GM23338 (cell line): ENCODE data around the gene VPS4A. TPM values are rescaled to one million over a fixed set of nuclear protein-coding genes. Genes with fewer than 3 reads are reported as not detected.
A peak's percentile ranks its signal among the peaks of the same experiment; 100 is the strongest.

ENCODE experiments used
- ATAC-seq: fragments of 200-7000 bp; cut with Tn5 transposase; 3 replicates; pipeline ENCODE4 v1.9.1; 2020
- DNase-seq: peaks from one replicate; pipeline ENCODE4 v3.0.0-alpha.2; 2015; ENCODE audit warnings: low spot score
- H2AFZ ChIP-seq: fragments of 200-600 bp; sonication (generic); 2 replicates; pipeline ENCODE4 v1.8.0; 2016; ENCODE audit warnings: antibody characterized with exemption, mild to moderate bottlenecking, moderate library complexity
- H3F3A ChIP-seq: fragments of 200-600 bp; sonication (generic); replicated peaks from 2 replicates; pipeline ENCODE4 v1.8.0; 2017; ENCODE audit warnings: antibody characterized with exemption, mixed run types, low read depth
- H3K27ac ChIP-seq: fragments of 200-600 bp; sonication (generic); 2 replicates; pipeline ENCODE4 v1.6.1; 2016; ENCODE audit warnings: low read depth
- H3K27me3 ChIP-seq: fragments of 200-600 bp; sonication (generic); 2 replicates; pipeline ENCODE4 v1.8.0; 2016; ENCODE audit warnings: mild to moderate bottlenecking, mixed run types, moderate library complexity; ENCODE audit not compliant: insufficient read depth
- H3K36me3 ChIP-seq: fragments of 200-600 bp; sonication (generic); 2 replicates; pipeline ENCODE4 v1.8.0; 2016; ENCODE audit warnings: mild to moderate bottlenecking; ENCODE audit not compliant: insufficient read depth
- H3K4me1 ChIP-seq: fragments of 200-600 bp; sonication (generic); 2 replicates; pipeline ENCODE4 v1.8.0; 2016; ENCODE audit warnings: mild to moderate bottlenecking, moderate library complexity; ENCODE audit not compliant: insufficient read depth
- H3K4me2 ChIP-seq: fragments of 200-600 bp; sonication (generic); 2 replicates; pipeline ENCODE4 v1.7.1; 2017; ENCODE audit warnings: mixed run types
- H3K4me3 ChIP-seq: fragments of 200-600 bp; sonication (generic); 2 replicates; pipeline ENCODE4 v1.6.1; 2016; ENCODE audit warnings: mixed run types
- H3K79me2 ChIP-seq: fragments of 200-600 bp; sonication (generic); replicated peaks from 2 replicates; pipeline ENCODE4 v1.8.0; 2017; ENCODE audit warnings: mild to moderate bottlenecking; ENCODE audit not compliant: insufficient read depth
- H3K9me2 ChIP-seq: fragments of 200-600 bp; sonication (generic); 2 replicates; pipeline ENCODE4 v1.8.0; 2017; ENCODE audit not compliant: insufficient read depth
- H4K20me1 ChIP-seq: fragments of 200-600 bp; sonication (generic); replicated peaks from 2 replicates; pipeline ENCODE4 v1.8.0; 2017; ENCODE audit warnings: mild to moderate bottlenecking; ENCODE audit not compliant: insufficient read depth
- H3K27ac Mint-ChIP-seq: 2 replicates; pipeline ENCODE4 v1.8.0; 2020; ENCODE audit warnings: inconsistent platforms, mild to moderate bottlenecking, moderate library complexity, mixed read lengths
- H3K27me3 Mint-ChIP-seq: 3 replicates; pipeline ENCODE4 v1.8.0; 2022; ENCODE audit warnings: low read depth, mild to moderate bottlenecking, moderate library complexity, mixed read lengths, inconsistent platforms; ENCODE audit not compliant: insufficient read depth, poor library complexity
- H3K36me3 Mint-ChIP-seq: 3 replicates; pipeline ENCODE4 v1.8.0; 2021; ENCODE audit warnings: low read depth, mild to moderate bottlenecking, inconsistent platforms, moderate library complexity, mixed read lengths
- H3K4me1 Mint-ChIP-seq: 3 replicates; pipeline ENCODE4 v1.8.0; 2020; ENCODE audit warnings: mild to moderate bottlenecking, inconsistent platforms, mixed read lengths
- H3K4me3 Mint-ChIP-seq: 3 replicates; pipeline ENCODE4 v1.8.0; 2021; ENCODE audit warnings: moderate library complexity, mild to moderate bottlenecking, inconsistent platforms, mixed read lengths
- H3K9me3 Mint-ChIP-seq: 3 replicates; pipeline ENCODE4 v1.8.0; 2020; ENCODE audit warnings: moderate library complexity, mild to moderate bottlenecking, inconsistent platforms, mixed read lengths
- CTCF ChIP-seq, 2 experiments: fragments of 200-600 bp in 1 of 2; sonication (generic) in 1 of 2; conservative IDR thresholded peaks; 2 replicates each; pipeline versions ENCODE4 v1.5.1 to v1.6.1; 2016 to 2017; ENCODE audit warnings: antibody characterized with exemption in 2 of 2, low read depth in 2 of 2, mild to moderate bottlenecking in 2 of 2, moderate library complexity in 1 of 2
- ETS1 ChIP-seq: IDR thresholded peaks from 2 replicates; pipeline ENCODE4 v1.6.1; 2016; ENCODE audit warnings: antibody characterized with exemption
- EZH2phosphoT487 ChIP-seq: fragments of 200-600 bp; sonication (generic); IDR thresholded peaks from one replicate; pipeline ENCODE4 v1.8.1; 2018; ENCODE audit warnings: antibody characterized with exemption; ENCODE audit not compliant: unreplicated experiment
- JUNB ChIP-seq: IDR thresholded peaks from one replicate; pipeline ENCODE4 v1.6.1; 2016; ENCODE audit warnings: antibody characterized with exemption; ENCODE audit not compliant: unreplicated experiment
- REST ChIP-seq: IDR thresholded peaks from one replicate; pipeline ENCODE4 v1.6.1; 2018; ENCODE audit warnings: antibody characterized with exemption; ENCODE audit not compliant: unreplicated experiment
- STAT1 ChIP-seq: IDR thresholded peaks from one replicate; pipeline ENCODE4 v1.6.1; 2016; ENCODE audit warnings: antibody characterized with exemption; ENCODE audit not compliant: unreplicated experiment
- ZNF331 ChIP-seq: fragments of 250-450 bp; sonication (Bioruptor Pico); IDR thresholded peaks from 2 replicates; pipeline ENCODE4 v1.5.0; 2020; ENCODE audit warnings: low read depth, mild to moderate bottlenecking, moderate library complexity
- polyA plus RNA-seq: library from polyadenylated mRNA; unstranded; fragments of >200 nt; fragmentation: Nextera tagmentation; extraction: Ambion mirVana; gene quantifications from 2 replicates; pipeline ENCODE4 v1.2.1, GENCODE V29; 2016
- total RNA-seq: library from RNA; depleted of rRNA; stranded (reverse); fragments of >200 nt; shearing (Covaris generic); gene quantifications from 2 replicates; pipeline ENCODE4 v1.2.3, GENCODE V29; 2014

VPS4A gene
- total and polyA plus RNA-seq, 2 experiments from 2014 or later, result 29.1 to 32.7 TPM

GRCh38 chr16:69318911-69319289 lies 7.8 kb downstream of the VPS4A start (continued):
- TF ChIP-seq REST (no peak), EZH2phosphoT487 (no peak), JUNB (no peak), STAT1 (no peak), ETS1 (no peak), ZNF331 (CRISPR knock-in tag) (no peak)

- Histone ChIP-seq H3F3A (peaks cover 4% of the 10 kb centered on the region; the same call in 1 of the 2 replicates), H3K4me3 (no peak overlapping the region), H3K36me3 (peaks cover 4% of the 10 kb centered on the region), H3K79me2 (peaks cover 7% of the 10 kb centered on the region), H4K20me1 (peaks cover 14% of the 10 kb centered on the region), H2AFZ (no peak overlapping the region), H3K27ac (no peak overlapping the region), H3K9me2 (no peaks in the 10 kb centered on the region), H3K4me1 (no peaks in the 10 kb centered on the region), H3K4me2 (no peak overlapping the region), H3K27me3 (no peaks in the 10 kb centered on the region)
- DNase-seq (no peak), ATAC-seq (no peak)
- Mint-ChIP-seq H3K27me3 (peaks cover 14% of the 10 kb centered on the region), H3K27ac (no peak overlapping the region; the same call in 1 of the 2 replicates), H3K36me3 (peaks cover 76% of the 10 kb centered on the region), H3K9me3 (no peaks in the 10 kb centered on the region), H3K4me3 (no peak overlapping the region), H3K4me1 (no peaks in the 10 kb centered on the region; the same call in 2 of the 3 replicates)
- TF ChIP-seq CTCF (conservative IDR thresholded peaks at IDR 0.05; ENCODE audit: low read depth in 2 of 2) (peak in 1 of 2 experiments; percentile 34; a peak in 2 of 4 replicates), EZH2phosphoT487 (no peak)
Measured at GRCh38 chr16:69319381-69319780, 8.2 kb downstream of the VPS4A start.
